Raji (cell line): ENCODE data around the gene INPPL1.

Source experiments
- POLR2A ChIP-seq: IDR thresholded peaks from 2 replicates; pipeline ENCODE4 v1.6.1; 2011; ENCODE audit warnings: low read depth, low read length, control low read depth; ENCODE audit not compliant: insufficient read depth

INPPL1 gene

GRCh38 chr11:72228844-72229231 lies 4.3 kb downstream of the INPPL1 start:
- no peak for TF ChIP-seq POLR2A

GRCh38 chr11:72229336-72229924 lies 4.9 kb downstream of the INPPL1 start:
- no peak for TF ChIP-seq POLR2A

- TF ChIP-seq POLR2A: no peak
Measured at GRCh38 chr11:72229925-72230763, 5.6 kb downstream of the INPPL1 start.

GRCh38 chr11:72230764-72231365 lies 6.3 kb downstream of the INPPL1 start:
- no peak for TF ChIP-seq POLR2A

- no peak for TF ChIP-seq POLR2A
Measured at GRCh38 chr11:72231396-72232259, 7.1 kb downstream of the INPPL1 start.

- TF ChIP-seq POLR2A: no peak
Measured at GRCh38 chr11:72232260-72233055, 7.9 kb downstream of the INPPL1 start.

GRCh38 chr11:72233056-72233772 lies 8.6 kb downstream of the INPPL1 start:
- no peak for TF ChIP-seq POLR2A

- TF ChIP-seq POLR2A: no peak
Measured at GRCh38 chr11:72233773-72234513, 9.4 kb downstream of the INPPL1 start.

GRCh38 chr11:72234514-72234830 lies 9.9 kb downstream of the INPPL1 start:
- no peak for TF ChIP-seq POLR2A

GRCh38 chr11:72234920-72235319 lies 10.4 kb downstream of the INPPL1 start:
- TF ChIP-seq POLR2A: no peak

GRCh38 chr11:72235351-72236057 lies 10.9 kb downstream of the INPPL1 start:
- no peak for TF ChIP-seq POLR2A

GRCh38 chr11:72236083-72236697 lies 11.6 kb downstream of the INPPL1 start:
- TF ChIP-seq POLR2A: no peak
